GM18951 (cell line): ENCODE measurements around the gene POC1A.

ENCODE experiments used
- POLR2A ChIP-seq: IDR thresholded peaks from 4 replicates; pipeline ENCODE4 v1.6.1; 2011; ENCODE audit warnings: mild to moderate bottlenecking; ENCODE audit not compliant: insufficient read length, insufficient read depth; ENCODE audit errors: extremely low read depth
- in situ Hi-C: fragments of 300-500 bp; cut with MboI; formaldehyde crosslinking; loops from one replicate; pipeline ENCODE4 v1.12.0; 2022; ENCODE audit warnings: low sequenced_read_pairs, mixed read lengths, inconsistent platforms; ENCODE audit not compliant: unreplicated experiment

Gene POC1A

GRCh38 chr3:52092891-52093290, 61.3 kb downstream of the POC1A start:
- in situ Hi-C loops, result no loop called here
- no peak for TF ChIP-seq POLR2A

GRCh38 chr3:52092271-52092660, 62.0 kb downstream of the POC1A start:
- no peak for TF ChIP-seq POLR2A
- in situ Hi-C loops, result no loop called here

- in situ Hi-C loops, result no loop called here
These were observed 62.5 kb downstream of the POC1A start for GRCh38 chr3:52091586-52092270.

GRCh38 chr3:52090933-52091468, 63.2 kb downstream of the POC1A start:
- TF ChIP-seq POLR2A, result no peak
- in situ Hi-C loops, result no loop called here

More at GRCh38 chr3:52091586-52092270, 62.5 kb downstream of the POC1A start:
- TF ChIP-seq POLR2A, result no peak

GRCh38 chr3:52090131-52090932, 63.9 kb downstream of the POC1A start:
- TF ChIP-seq POLR2A, result no peak
- in situ Hi-C loops, result no loop called here

DNA sequence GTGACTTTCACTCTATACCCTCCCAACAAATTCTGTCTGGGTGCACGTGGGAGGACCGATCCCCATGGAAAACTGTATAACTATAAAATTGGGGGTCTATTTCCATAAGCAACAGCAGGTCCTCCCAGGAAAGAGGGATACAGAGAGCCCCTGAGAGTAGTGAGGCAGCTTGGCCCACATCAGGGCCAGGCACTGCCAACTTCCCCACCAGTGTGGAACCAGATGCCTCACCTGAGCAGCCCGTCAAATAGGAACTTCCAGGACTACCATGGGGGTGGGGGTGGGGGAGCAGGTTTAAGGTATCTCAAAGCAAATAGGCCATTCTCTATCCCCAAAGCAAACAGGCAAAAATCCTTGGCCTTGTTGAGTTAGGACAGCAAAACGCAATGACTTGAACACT, 64.5 kb downstream of the POC1A start:
- TF ChIP-seq POLR2A, result no peak
- in situ Hi-C loops, result no loop called here

GRCh38 chr3:52088445-52089367, 65.5 kb downstream of the POC1A start:
- in situ Hi-C loops, result no loop called here
- TF ChIP-seq POLR2A, result no peak

DNA sequence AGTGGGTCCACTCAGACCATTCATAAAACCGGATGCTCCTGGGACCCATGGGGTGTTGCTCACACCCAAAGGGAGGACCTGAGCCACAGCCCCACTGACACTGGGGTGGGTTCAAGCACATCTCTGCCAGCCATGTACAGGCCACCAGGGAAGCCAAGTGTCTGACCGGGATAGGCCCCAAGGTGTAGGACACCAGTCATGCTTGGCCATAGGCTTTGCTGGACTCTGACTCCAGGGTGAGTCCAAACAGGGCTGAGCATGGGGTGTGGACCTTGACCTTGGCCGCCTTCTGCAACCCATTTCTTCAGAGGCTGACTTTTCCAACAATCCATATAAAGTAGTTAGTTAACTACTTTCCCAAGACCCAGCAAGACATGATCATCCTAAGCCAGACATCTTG, 66.5 kb downstream of the POC1A start:
- no peak for TF ChIP-seq POLR2A
- in situ Hi-C loops, result no loop called here

DNA sequence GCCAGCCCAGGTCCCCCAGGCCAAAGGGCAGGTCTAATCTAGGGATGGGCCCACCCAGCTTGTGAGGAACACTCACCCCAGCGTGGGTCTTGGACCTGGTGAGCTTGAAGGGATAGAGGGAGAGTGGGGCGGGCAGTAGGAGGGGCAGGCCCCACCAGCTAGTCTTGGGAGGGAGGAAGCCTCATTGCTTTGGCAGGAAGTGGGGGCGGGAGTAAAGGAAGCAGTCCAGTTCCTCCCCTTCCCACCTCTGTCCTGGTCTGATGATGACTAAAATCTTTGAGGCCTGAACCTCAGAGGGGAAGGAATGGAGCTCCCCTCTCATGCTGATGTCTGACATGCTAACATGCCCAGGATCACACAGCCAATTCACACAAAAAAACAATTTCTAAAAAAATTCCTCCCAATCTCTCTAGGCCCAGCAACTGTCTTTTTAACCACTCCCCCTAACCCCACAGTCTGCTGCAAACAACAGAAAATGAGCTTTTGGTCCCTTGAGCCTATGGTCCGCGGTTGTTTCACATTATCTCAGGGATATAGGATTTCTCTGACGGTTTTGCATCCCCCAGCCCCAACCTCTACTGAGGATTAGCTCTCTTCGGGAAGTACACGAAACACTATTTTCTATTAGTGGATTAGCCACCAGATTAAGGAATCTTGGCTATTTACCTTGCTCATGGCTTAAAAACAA, 67.1 kb downstream of the POC1A start:
- no peak for TF ChIP-seq POLR2A
- in situ Hi-C loops, result no loop called here

DNA sequence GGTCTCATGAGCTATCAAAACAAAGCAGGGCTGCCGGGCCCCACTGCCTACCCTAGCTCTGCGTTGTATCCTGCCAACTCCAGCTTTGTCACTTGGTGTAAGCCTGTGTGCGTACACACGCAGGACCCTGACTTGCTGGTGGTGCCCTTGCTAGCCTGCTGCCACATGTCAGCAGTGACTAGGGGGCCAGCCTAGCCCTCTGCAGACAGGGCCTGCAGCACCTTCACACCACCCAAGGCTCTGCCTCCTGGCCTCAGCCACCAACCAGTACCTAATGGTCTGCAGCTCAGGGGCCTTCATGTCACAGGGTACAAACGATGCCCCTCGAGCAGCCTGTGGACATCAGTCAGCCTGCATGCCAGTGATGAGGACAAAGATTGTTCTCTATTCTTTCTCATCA, 67.8 kb downstream of the POC1A start:
- in situ Hi-C loops, result no loop called here
- no peak for TF ChIP-seq POLR2A

DNA sequence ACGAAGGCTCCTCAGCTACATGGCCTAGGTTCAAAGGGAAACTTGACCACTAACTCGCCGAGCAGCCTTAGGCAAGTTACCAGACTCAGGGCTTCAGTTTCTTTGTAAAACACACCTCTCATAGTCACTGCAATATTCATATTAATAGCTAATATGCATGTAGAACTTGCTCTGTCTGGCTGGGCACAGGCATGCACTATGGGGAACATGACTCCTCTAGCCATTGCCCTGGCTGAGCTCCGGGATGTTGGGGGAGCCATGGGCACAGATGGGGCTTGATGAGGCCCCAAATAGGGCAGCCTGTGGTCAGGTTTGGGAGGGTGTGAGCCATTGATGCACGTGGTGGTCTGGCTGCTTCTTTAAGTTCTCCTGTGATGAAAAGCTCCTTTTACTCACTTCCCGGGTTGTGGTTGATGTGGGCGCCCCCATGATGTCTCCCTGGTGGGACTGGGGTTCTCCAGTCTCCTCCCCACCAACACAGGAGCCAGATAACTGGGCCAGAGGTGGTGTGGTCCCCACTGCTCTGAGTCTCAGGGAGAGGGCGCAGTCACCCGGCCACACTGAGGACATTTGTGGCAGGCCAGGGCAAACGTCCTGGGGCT, 68.4 kb downstream of the POC1A start:
- in situ Hi-C loops, result no loop called here
- no peak for TF ChIP-seq POLR2A
